GM12878 (cell line): Measurements from ENCODE around the gene MSH2. TPM values are rescaled to one million over a fixed set of nuclear protein-coding genes. Genes with fewer than 3 reads are reported as not detected.

ENCODE experiments used
- ATAC-seq: fragments of 200-7000 bp; cut with Tn5 transposase; 3 replicates; pipeline ENCODE4 v1.9.1; 2020; ENCODE audit warnings: mild to moderate bottlenecking, moderate library complexity
- BruUV-seq: library from RNA; stranded (reverse); fragments of 400-500 nt; replicated peaks from 2 replicates; lab custom pipeline; 2021; lab: Mats Ljungman, UMichigan
- CTCF ChIA-PET: fragments of 300-600 bp; sonication (Branson Sonifier 250); formaldehyde crosslinking; extraction: SDS; loops from one replicate; lab custom pipeline; 2021; ENCODE audit warnings: inconsistent platforms; lab: Yijun Ruan, JAX
- POLR2A ChIA-PET: fragments of 350-600 bp; formaldehyde crosslinking; extraction: SDS; loops from one replicate; lab custom pipeline; 2021; ENCODE audit warnings: inconsistent platforms; lab: Charles Lee
- RAD21 ChIA-PET: fragments of 300-600 bp; sonication (Branson Sonifier 250); formaldehyde crosslinking; loops from one replicate; lab custom pipeline; 2023; ENCODE audit warnings: antibody characterized with exemption; ENCODE audit not compliant: unreplicated experiment; lab: Charles Lee
- SMC1A ChIA-PET: fragments of 300-600 bp; sonication (Branson Sonifier 250); formaldehyde crosslinking; loops from one replicate; lab custom pipeline; 2023; ENCODE audit not compliant: unreplicated experiment, uncharacterized antibody; lab: Charles Lee
- DNase-seq: peaks from one replicate; pipeline ENCODE4 v3.0.0-alpha.2; 2011; ENCODE audit warnings: low read depth, low spot score
- FAIRE-seq: peaks from 3 replicates; lab custom pipeline; 2011; peaks lifted over from hg19 to GRCh38; lab: Jason Lieb, UNC
- H2AFZ ChIP-seq: 2 replicates; pipeline ENCODE4 v1.6.0; 2011; ENCODE audit warnings: low read depth, low read length, control low read depth; ENCODE audit not compliant: control insufficient read depth
- H3K27ac ChIP-seq: 2 replicates; pipeline ENCODE4 v1.5.1; 2011; ENCODE audit warnings: control low read depth; ENCODE audit not compliant: control insufficient read depth, insufficient read depth
- H3K27me3 ChIP-seq, 2 experiments: replicated peaks in 1 of 2; 2 replicates each; pipeline versions ENCODE4 v1.6.0 to v1.6.1; 2011; ENCODE audit warnings: low read length in 1 of 2; ENCODE audit not compliant: control insufficient read depth in 2 of 2, insufficient read depth in 2 of 2
- H3K36me3 ChIP-seq, 2 experiments: 2 replicates each; pipeline ENCODE4 v1.5.1; 2011; ENCODE audit warnings: low read length in 1 of 2; ENCODE audit not compliant: control insufficient read depth in 2 of 2, insufficient read depth in 2 of 2
- H3K4me1 ChIP-seq: 2 replicates; pipeline ENCODE4 v1.6.1; 2011; ENCODE audit warnings: mild to moderate bottlenecking, low read length, moderate library complexity, mixed read lengths; ENCODE audit not compliant: control insufficient read depth, insufficient read depth
- H3K4me2 ChIP-seq: 2 replicates; pipeline ENCODE4 v1.6.0; 2011; ENCODE audit warnings: control low read depth; ENCODE audit not compliant: control insufficient read depth, insufficient read depth
- H3K4me3 ChIP-seq: fragments of 200-600 bp; sonication (generic); 2 replicates; pipeline ENCODE4 v1.5.1; 2016
- H3K79me2 ChIP-seq: 2 replicates; pipeline ENCODE4 v1.6.0; 2011; ENCODE audit warnings: low read length; ENCODE audit not compliant: control insufficient read depth, insufficient read depth
- H3K9ac ChIP-seq: 2 replicates; pipeline ENCODE4 v1.8.0; 2011; ENCODE audit warnings: low read length, control low read depth, mixed read lengths; ENCODE audit not compliant: control insufficient read depth, insufficient read depth
- H3K9me3 ChIP-seq: replicated peaks from 3 replicates; pipeline ENCODE4 v1.5.1; 2011; ENCODE audit warnings: mild to moderate bottlenecking, low read length; ENCODE audit not compliant: control insufficient read depth, insufficient read depth
- H4K20me1 ChIP-seq: 2 replicates; pipeline ENCODE4 v1.6.0; 2011; ENCODE audit not compliant: control insufficient read depth, insufficient read depth
- ZNF622 ChIP-seq: fragments of 450-650 bp; IDR thresholded peaks from 2 replicates; pipeline ENCODE4 v1.6.1; 2017; ENCODE audit warnings: mild to moderate bottlenecking, inconsistent platforms
- WGBS: methylation state at CpG from one replicate; pipeline ENCODE4 v1.1.6; 2016; ENCODE audit warnings: low lambda C conversion rate; ENCODE audit not compliant: insufficient replicate concordance, insufficient coverage; ENCODE audit errors: missing lambda C conversion rate; 5-methylcytosine and 5-hydroxymethylcytosine counted together
- in situ Hi-C: fragments of 300-500 bp; cut with MboI; formaldehyde crosslinking; loops from 9 replicates; pipeline ENCODE4 v1.14.3; 2018; ENCODE audit warnings: mixed read lengths
- intact Hi-C: fragments of 100-400 bp; cut with micrococcal nuclease; formaldehyde crosslinking; loops from one replicate; pipeline ENCODE4 v1.14.2; 2022; ENCODE audit not compliant: unreplicated experiment
- polyA plus RNA-seq, 11 experiments: library from polyadenylated mRNA; depleted of rRNA in 4 of 11; unstranded in 6 of 11; stranded (reverse) in 5 of 11; fragments of >200 nt; fragmentation: Nextera tagmentation in 4 of 11; fragmentation: Illumina TruSeq in 1 of 11; extraction: Ambion mirVana in 4 of 11; extraction: Trizol in 1 of 11; gene quantifications; 1 replicate in 1 of 11; 2 replicates in 10 of 11; pipeline versions ENCODE4 v1.2.1 to v1.2.3, GENCODE V29; 2011 to 2016; ENCODE audit warnings: inconsistent platforms in 2 of 11, missing spikeins in 2 of 11, low read depth in 1 of 11
- total RNA-seq, 4 experiments: library from RNA; depleted of rRNA in 3 of 4; stranded (reverse); fragments of >200 nt in 3 of 4; fragmentation: Illumina TruSeq in 1 of 4; extraction: Trizol in 1 of 4; gene quantifications; 2 replicates each; pipeline versions ENCODE4 v1.2.1 to v1.2.3, GENCODE V29; 2013 to 2021
- TF ChIP-seq, protein P1 (sequence below): fragments of 450-650 bp; formaldehyde crosslinking; IDR thresholded peaks from 2 replicates; pipeline ENCODE4 v1.4.0; 2022; ENCODE audit warnings: mild to moderate bottlenecking, moderate library complexity
- TF ChIP-seq, protein P2 (sequence below): fragments of 450-650 bp; IDR thresholded peaks from 2 replicates; pipeline ENCODE4 v1.6.1; 2017; ENCODE audit warnings: mild to moderate bottlenecking, moderate library complexity

Gene MSH2
- total and polyA plus RNA-seq, 10 of the 15 experiments (the other 5 are each of a cell fraction or from before 2014, with no cell fraction given): 24.3 to 94.4 (median 55.5) TPM

DNA sequence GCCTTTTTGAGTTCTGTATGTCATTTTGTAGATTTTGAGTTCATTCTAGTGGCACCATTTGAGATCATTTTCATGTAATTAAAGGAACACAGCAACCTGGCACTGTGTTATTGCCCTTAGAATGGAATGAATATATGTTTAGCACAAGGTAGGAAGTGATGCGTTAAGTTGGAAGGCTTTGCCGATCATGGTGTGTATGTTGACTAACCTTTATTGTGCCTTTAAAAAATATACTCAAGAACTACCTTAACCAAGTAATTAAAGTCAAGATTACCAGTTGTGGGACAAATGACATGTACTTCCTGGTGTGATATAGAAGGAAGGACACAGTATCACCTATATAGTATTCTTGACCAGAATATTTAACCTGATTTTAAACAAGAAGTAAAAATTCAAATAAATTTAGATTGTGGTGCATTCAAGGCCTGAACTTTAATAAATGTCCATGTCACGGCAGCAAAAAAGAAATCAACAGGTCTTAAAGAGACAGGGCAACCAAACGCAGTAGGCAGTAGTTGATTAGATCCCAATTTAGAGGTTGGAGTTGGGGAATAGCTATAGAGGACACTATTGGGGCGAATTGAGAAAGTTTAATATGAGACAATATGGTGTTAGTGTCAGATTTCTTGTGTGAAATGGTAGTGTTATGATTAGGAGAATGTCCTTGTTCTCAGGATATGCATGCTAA, 68.6 kb downstream of the MSH2 start:
- WGBS: 97% methylated on average over 5 of the region's 5 CpGs

More for the DNA sequence above, 68.6 kb downstream of the MSH2 start:
- FAIRE-seq (no peak), DNase-seq (no peak), ATAC-seq (no peak)
- Histone ChIP-seq H3K4me3 (no peak overlapping the region), H3K4me2 (no peak overlapping the region), H3K4me1 (no peaks in the 10 kb centered on the region), H3K9ac (no peak overlapping the region), H3K79me2 (no peaks in the 10 kb centered on the region), H3K27me3 (no peaks in the 10 kb centered on the region), H3K27ac (no peak overlapping the region), H2AFZ (no peak overlapping the region), H3K36me3 (peaks cover 3 to 5% of the 10 kb centered on the region in 2 experiments), H4K20me1 (no peaks in the 10 kb centered on the region), H3K9me3 (no peaks in the 10 kb centered on the region)
- CTCF ChIA-PET: no interaction called here
- SMC1A ChIA-PET: no interaction called here
- in situ Hi-C loops: no loop called here
- intact Hi-C loops: no loop called here
- POLR2A ChIA-PET: no interaction called here
- RAD21 ChIA-PET: no interaction called here
- TF ChIP-seq, protein P1, sequence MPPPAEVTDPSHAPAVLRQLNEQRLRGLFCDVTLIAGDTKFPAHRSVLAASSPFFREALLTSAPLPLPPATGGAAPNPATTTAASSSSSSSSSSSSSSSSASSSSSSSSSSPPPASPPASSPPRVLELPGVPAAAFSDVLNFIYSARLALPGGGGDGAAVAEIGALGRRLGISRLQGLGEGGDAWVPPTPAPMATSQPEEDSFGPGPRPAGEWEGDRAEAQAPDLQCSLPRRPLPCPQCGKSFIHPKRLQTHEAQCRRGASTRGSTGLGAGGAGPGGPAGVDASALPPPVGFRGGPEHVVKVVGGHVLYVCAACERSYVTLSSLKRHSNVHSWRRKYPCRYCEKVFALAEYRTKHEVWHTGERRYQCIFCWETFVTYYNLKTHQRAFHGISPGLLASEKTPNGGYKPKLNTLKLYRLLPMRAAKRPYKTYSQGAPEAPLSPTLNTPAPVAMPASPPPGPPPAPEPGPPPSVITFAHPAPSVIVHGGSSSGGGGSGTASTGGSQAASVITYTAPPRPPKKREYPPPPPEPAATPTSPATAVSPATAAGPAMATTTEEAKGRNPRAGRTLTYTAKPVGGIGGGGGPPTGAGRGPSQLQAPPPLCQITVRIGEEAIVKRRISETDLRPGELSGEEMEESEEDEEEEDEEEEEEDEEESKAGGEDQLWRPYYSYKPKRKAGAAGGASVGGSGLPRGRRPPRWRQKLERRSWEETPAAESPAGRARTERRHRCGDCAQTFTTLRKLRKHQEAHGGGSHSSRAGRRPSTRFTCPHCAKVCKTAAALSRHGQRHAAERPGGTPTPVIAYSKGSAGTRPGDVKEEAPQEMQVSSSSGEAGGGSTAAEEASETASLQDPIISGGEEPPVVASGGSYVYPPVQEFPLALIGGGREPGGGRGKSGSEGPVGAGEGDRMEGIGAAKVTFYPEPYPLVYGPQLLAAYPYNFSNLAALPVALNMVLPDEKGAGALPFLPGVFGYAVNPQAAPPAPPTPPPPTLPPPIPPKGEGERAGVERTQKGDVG: no peak
- TF ChIP-seq ZNF622: no peak
- TF ChIP-seq, protein P2, sequence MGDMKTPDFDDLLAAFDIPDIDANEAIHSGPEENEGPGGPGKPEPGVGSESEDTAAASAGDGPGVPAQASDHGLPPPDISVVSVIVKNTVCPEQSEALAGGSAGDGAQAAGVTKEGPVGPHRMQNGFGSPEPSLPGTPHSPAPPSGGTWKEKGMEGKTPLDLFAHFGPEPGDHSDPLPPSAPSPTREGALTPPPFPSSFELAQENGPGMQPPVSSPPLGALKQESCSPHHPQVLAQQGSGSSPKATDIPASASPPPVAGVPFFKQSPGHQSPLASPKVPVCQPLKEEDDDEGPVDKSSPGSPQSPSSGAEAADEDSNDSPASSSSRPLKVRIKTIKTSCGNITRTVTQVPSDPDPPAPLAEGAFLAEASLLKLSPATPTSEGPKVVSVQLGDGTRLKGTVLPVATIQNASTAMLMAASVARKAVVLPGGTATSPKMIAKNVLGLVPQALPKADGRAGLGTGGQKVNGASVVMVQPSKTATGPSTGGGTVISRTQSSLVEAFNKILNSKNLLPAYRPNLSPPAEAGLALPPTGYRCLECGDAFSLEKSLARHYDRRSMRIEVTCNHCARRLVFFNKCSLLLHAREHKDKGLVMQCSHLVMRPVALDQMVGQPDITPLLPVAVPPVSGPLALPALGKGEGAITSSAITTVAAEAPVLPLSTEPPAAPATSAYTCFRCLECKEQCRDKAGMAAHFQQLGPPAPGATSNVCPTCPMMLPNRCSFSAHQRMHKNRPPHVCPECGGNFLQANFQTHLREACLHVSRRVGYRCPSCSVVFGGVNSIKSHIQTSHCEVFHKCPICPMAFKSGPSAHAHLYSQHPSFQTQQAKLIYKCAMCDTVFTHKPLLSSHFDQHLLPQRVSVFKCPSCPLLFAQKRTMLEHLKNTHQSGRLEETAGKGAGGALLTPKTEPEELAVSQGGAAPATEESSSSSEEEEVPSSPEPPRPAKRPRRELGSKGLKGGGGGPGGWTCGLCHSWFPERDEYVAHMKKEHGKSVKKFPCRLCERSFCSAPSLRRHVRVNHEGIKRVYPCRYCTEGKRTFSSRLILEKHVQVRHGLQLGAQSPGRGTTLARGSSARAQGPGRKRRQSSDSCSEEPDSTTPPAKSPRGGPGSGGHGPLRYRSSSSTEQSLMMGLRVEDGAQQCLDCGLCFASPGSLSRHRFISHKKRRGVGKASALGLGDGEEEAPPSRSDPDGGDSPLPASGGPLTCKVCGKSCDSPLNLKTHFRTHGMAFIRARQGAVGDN: no peak
- BruUV-seq: no TSS peak
